ENCODE data around the gene CNTN1.

CNTN1 gene

DNA sequence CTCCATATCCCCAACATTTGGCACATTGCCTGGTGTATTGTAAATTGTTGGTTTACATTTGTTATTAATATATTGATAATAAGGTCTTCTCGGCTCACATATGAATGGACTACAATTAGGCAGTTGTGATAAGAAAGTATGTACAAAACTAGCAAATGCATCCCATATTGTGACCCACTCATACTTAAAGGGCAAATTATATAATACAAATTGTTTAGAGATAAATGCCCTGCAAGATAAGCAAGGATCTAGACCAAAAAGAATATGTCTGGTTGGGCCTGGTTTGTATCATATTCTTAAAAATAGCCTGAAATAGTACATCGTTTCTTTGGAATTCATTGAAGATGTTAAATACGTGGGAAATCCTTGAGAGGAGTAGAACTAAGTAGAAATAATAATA is 151.3 kb downstream of the CNTN1 start:
- ChIA-PET POLR2A (no interaction called here), CTCF (interaction anchor here (0.7 kb wide), 1 partner anchor 43 kb away, joined by 3 read pairs; no protein-coding TSS in a partner anchor)
- Histone ChIP-seq H3K9me3 (ENCODE audit: control insufficient read depth, insufficient read depth, low read depth, low read length) (no peaks in the 10 kb centered on the region), H3K27ac (ENCODE audit: extremely low read depth, low read depth, low read length) (no peak overlapping the region), H3K4me3 (ENCODE audit: low read depth, low read length) (no peak overlapping the region), H3K4me1 (ENCODE audit: control insufficient read depth, insufficient read depth, low read length) (no peaks in the 10 kb centered on the region; the same call in 1 of the 2 replicates), H3K36me3 (ENCODE audit: control insufficient read depth in 2 of 2, insufficient read depth in 1 of 2, low read length in 2 of 2) (no peaks in the 10 kb centered on the region)
- TF ChIP-seq ZNF629 (tag by site-specific recombination; IDR thresholded peaks at IDR 0.05) = no peak
- no peak for TF ChIP-seq ZNF560 (tag by site-specific recombination; IDR thresholded peaks at IDR 0.05; ENCODE audit: borderline replicate concordance)
- TF ChIP-seq ZNF121 (tag by site-specific recombination; IDR thresholded peaks at IDR 0.05) = no peak
- TF ChIP-seq, protein P1, sequence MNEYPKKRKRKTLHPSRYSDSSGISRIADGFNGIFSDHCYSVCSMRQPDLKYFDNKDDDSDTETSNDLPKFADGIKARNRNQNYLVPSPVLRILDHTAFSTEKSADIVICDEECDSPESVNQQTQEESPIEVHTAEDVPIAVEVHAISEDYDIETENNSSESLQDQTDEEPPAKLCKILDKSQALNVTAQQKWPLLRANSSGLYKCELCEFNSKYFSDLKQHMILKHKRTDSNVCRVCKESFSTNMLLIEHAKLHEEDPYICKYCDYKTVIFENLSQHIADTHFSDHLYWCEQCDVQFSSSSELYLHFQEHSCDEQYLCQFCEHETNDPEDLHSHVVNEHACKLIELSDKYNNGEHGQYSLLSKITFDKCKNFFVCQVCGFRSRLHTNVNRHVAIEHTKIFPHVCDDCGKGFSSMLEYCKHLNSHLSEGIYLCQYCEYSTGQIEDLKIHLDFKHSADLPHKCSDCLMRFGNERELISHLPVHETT (tag by site-specific recombination; IDR thresholded peaks at IDR 0.05) = no peak
- TF ChIP-seq FEZF1 (tag by site-specific recombination; IDR thresholded peaks at IDR 0.05) = no peak
- no peak for TF ChIP-seq KLF16 (tag by site-specific recombination; IDR thresholded peaks at IDR 0.05)
- TF ChIP-seq, protein P2, sequence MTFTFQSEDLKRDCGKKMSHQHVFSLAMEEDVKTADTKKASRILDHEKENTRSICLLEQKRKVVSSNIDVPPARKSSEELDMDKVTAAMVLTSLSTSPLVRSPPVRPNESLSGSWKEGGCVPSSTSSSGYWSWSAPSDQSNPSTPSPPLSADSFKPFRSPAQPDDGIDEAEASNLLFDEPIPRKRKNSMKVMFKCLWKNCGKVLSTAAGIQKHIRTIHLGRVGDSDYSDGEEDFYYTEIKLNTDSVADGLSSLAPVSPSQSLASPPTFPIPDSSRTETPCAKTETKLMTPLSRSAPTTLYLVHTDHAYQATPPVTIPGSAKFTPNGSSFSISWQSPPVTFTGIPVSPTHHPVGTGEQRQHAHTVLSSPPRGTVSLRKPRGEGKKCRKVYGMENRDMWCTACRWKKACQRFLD (tag by site-specific recombination; IDR thresholded peaks at IDR 0.05) = no peak
- TF ChIP-seq ZNF302 (tag by site-specific recombination; IDR thresholded peaks at IDR 0.05; ENCODE audit: low read depth) = no peak
- no peak for TF ChIP-seq ZNF626 (tag by site-specific recombination; IDR thresholded peaks at IDR 0.05)
- no peak for TF ChIP-seq ZNF530 (tag by site-specific recombination; IDR thresholded peaks at IDR 0.05; ENCODE audit: low read depth)
- TF ChIP-seq, protein P3, sequence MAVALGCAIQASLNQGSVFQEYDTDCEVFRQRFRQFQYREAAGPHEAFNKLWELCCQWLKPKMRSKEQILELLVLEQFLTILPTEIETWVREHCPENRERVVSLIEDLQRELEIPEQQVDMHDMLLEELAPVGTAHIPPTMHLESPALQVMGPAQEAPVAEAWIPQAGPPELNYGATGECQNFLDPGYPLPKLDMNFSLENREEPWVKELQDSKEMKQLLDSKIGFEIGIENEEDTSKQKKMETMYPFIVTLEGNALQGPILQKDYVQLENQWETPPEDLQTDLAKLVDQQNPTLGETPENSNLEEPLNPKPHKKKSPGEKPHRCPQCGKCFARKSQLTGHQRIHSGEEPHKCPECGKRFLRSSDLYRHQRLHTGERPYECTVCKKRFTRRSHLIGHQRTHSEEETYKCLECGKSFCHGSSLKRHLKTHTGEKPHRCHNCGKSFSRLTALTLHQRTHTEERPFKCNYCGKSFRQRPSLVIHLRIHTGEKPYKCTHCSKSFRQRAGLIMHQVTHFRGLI (tag by site-specific recombination; IDR thresholded peaks at IDR 0.05) = no peak
- TF ChIP-seq, protein P4, sequence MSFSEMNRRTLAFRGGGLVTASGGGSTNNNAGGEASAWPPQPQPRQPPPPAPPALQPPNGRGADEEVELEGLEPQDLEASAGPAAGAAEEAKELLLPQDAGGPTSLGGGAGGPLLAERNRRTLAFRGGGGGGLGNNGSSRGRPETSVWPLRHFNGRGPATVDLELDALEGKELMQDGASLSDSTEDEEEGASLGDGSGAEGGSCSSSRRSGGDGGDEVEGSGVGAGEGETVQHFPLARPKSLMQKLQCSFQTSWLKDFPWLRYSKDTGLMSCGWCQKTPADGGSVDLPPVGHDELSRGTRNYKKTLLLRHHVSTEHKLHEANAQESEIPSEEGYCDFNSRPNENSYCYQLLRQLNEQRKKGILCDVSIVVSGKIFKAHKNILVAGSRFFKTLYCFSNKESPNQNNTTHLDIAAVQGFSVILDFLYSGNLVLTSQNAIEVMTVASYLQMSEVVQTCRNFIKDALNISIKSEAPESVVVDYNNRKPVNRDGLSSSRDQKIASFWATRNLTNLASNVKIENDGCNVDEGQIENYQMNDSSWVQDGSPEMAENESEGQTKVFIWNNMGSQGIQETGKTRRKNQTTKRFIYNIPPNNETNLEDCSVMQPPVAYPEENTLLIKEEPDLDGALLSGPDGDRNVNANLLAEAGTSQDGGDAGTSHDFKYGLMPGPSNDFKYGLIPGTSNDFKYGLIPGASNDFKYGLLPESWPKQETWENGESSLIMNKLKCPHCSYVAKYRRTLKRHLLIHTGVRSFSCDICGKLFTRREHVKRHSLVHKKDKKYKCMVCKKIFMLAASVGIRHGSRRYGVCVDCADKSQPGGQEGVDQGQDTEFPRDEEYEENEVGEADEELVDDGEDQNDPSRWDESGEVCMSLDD (tag by site-specific recombination; IDR thresholded peaks at IDR 0.05) = no peak
- TF ChIP-seq ZNF174 (tag by site-specific recombination; IDR thresholded peaks at IDR 0.05) = no peak
- no peak for TF ChIP-seq SCRT1 (tag by site-specific recombination; IDR thresholded peaks at IDR 0.05; ENCODE audit: borderline replicate concordance)
- no peak for TF ChIP-seq ZNF621 (tag by site-specific recombination; IDR thresholded peaks at IDR 0.05)
- no peak for TF ChIP-seq ZBTB48 (tag by site-specific recombination; IDR thresholded peaks at IDR 0.05)
- TF ChIP-seq, protein P5, sequence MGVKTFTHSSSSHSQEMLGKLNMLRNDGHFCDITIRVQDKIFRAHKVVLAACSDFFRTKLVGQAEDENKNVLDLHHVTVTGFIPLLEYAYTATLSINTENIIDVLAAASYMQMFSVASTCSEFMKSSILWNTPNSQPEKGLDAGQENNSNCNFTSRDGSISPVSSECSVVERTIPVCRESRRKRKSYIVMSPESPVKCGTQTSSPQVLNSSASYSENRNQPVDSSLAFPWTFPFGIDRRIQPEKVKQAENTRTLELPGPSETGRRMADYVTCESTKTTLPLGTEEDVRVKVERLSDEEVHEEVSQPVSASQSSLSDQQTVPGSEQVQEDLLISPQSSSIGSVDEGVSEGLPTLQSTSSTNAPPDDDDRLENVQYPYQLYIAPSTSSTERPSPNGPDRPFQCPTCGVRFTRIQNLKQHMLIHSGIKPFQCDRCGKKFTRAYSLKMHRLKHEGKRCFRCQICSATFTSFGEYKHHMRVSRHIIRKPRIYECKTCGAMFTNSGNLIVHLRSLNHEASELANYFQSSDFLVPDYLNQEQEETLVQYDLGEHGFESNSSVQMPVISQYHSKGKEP (tag by site-specific recombination; IDR thresholded peaks at IDR 0.05) = no peak
- TF ChIP-seq ZNF514 (tag by site-specific recombination; IDR thresholded peaks at IDR 0.05) = no peak

Data from HEK293 (cell line).